Right cardiac atrium (tissue), 5 donors: ENCODE results near the gene C1QTNF1. TPM values are rescaled to one million over a fixed set of nuclear protein-coding genes. Genes with fewer than 3 reads are reported as not detected.
"Not testable (repeated sequence)": the region's sequence is repeated elsewhere in the genome, so short reads cannot be mapped to it uniquely, and the experiment has no call there.

Experiments used
- ATAC-seq, 2 donors: fragments of 200-7000 bp; cut with Tn5 transposase; one replicate each; pipeline versions ENCODE4 v1.8.0 to v1.9.1; 2020; ENCODE audit warnings: moderate library complexity in 2 of 2, mild to moderate bottlenecking in 1 of 2
- DNase-seq, 3 donors: peaks; one replicate each; pipeline ENCODE4 v3.0.0-alpha.2; 2020
- H3K27ac ChIP-seq: one replicate; pipeline ENCODE4 v1.5.1; 2013; ENCODE audit warnings: mild to moderate bottlenecking, low read length, control low read depth, moderate library complexity
- H3K27me3 ChIP-seq: one replicate; pipeline ENCODE4 v1.6.1; 2013; ENCODE audit not compliant: control insufficient read depth, insufficient read depth
- H3K4me1 ChIP-seq: one replicate; pipeline ENCODE4 v1.6.1; 2013; ENCODE audit warnings: low read length; ENCODE audit not compliant: control insufficient read depth, insufficient read depth
- H3K4me3 ChIP-seq: one replicate; pipeline ENCODE4 v1.5.1; 2013; ENCODE audit warnings: low read length, control low read depth
- H3K9me3 ChIP-seq: one replicate; pipeline ENCODE4 v1.6.1; 2013; ENCODE audit warnings: low read length; ENCODE audit not compliant: control insufficient read depth
- WGBS: extraction: QIAGEN DNeasy Blood & Tissue Kit; methylation state at CpG from one replicate; pipeline ENCODE4 v1.1.7; 2013; 5-methylcytosine and 5-hydroxymethylcytosine counted together
- intact Hi-C, 4 donors: fragments of 100-400 bp; cut with DNase I; formaldehyde crosslinking; loops; one replicate each; pipeline versions ENCODE4 v1.11.0 to v1.14.0; 2022 to 2023
- polyA plus RNA-seq: library from polyadenylated mRNA; stranded (reverse); fragments of 200-250 nt; gene quantifications from one replicate; pipeline ENCODE4 v1.2.3, GENCODE V29; 2013
- total RNA-seq, 4 donors: library from RNA; stranded (reverse); fragmentation: NEBNext Ultra II Directional; extraction: Animal tissue kit (Norgen Biotek cat#: 25700); gene quantifications; one replicate each; pipeline ENCODE4 v1.2.1, GENCODE V29; 2021
- donor health status: healthy with polysubstance abuse.
- donor health status: DM: no; HTN: yes; CAD: no.
- donor health status: DM: no; HTN: no; CAD: no.
- donor health status: DM: no; HTN: yes; CAD: no; lungs with severe emphysema.
- donor health status: DM: yes; HTN: yes; CAD: no.

The C1QTNF1 gene
- total and polyA plus RNA-seq, 5 donors, result 232 to 655 (median 286) TPM

DNA sequence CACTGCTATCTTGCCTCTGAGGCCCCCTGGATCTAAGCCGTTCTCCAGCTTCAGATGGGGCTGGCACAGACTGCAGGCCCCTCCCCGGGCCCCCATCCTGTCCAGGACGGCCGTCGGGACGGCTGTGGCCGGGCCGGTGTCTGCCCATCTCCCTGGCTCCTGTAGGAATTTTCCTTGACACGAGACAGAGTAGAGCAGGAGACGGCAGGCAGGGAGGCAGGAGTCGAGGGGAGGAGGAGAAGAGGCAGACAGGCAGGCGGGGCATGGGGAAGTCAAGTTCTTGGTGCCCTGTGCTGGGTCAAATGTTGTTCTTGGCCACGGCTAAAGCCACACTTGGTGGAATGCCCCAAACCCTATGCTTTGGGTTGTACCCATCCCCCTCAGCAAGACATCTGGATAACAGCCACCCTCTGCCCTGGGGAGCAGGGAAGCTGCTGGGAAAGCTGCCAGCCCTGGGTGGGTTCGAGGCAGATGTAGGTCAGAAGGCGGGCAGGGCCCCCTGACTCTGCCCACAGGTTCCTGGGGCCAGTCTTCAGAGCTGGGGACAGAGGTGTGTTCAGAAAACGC lies 4.0 kb downstream of the C1QTNF1 start:
- ATAC-seq, result peak; percentile 12 to 27
- peaks cover 14% of the 10 kb centered on the region for H3K4me1 ChIP-seq
- H3K27ac ChIP-seq, result peak overlapping the region; percentile 82
- no peaks in the 10 kb centered on the region for H3K27me3 ChIP-seq
- intact Hi-C loops, result no loop called here
- no peaks in the 10 kb centered on the region for H3K9me3 ChIP-seq
- peak; percentile 73 to 86 (median 82) for DNase-seq
- 21% methylated on average over 16 of the region's 16 CpGs for WGBS
- peak overlapping the region; percentile 52 for H3K4me3 ChIP-seq

DNA sequence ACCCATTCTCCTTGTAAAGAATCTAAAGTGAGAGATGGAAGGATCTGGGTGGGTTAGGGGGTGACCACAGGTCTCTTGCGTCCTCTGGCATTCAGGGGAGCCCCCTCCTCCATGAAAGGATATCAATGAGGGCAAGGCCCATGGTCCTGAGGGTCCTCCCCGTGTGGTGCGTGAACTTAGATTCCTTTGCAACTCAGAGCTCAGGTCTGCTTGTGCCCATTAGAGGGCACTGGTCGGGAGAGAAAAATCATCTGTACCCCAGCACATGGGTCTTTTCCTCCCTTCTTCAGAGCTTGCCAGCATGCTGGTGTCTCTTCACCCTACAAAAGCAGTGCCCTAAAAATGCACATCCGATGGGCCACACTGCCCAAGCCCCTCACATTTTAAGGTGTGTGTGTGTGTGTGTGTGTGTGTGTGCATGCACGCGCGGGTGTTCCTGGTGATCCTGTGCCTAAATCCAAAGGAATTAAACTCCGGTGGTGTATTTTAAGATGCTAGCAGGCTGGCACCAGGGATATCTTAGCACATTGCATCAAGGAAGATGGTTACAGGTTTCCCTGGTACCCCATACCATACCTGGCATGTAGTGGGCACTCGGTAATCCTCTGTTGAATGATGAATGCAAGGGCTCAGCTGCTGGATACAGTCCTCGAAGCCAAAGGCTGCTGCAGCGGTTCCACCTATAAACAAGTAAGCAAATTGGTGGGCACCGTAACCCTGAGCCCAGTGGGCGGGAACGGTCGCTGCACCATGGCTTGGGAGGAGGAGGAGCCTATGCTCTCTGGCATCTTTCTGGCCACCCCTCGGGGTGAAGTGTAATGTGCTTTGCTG lies 4.7 kb downstream of the C1QTNF1 start:
- H3K4me1 ChIP-seq, result peaks cover 17% of the 10 kb centered on the region
- no peak overlapping the region for H3K4me3 ChIP-seq
- H3K27me3 ChIP-seq, result no peaks in the 10 kb centered on the region
- H3K9me3 ChIP-seq, result no peaks in the 10 kb centered on the region
- peak overlapping the region; percentile 82 for H3K27ac ChIP-seq
- 84% methylated on average over 17 of the region's 17 CpGs for WGBS
- ATAC-seq (no peak), DNase-seq (peak; percentile 16 to 70 (median 57))
- intact Hi-C loops, result no loop called here

DNA sequence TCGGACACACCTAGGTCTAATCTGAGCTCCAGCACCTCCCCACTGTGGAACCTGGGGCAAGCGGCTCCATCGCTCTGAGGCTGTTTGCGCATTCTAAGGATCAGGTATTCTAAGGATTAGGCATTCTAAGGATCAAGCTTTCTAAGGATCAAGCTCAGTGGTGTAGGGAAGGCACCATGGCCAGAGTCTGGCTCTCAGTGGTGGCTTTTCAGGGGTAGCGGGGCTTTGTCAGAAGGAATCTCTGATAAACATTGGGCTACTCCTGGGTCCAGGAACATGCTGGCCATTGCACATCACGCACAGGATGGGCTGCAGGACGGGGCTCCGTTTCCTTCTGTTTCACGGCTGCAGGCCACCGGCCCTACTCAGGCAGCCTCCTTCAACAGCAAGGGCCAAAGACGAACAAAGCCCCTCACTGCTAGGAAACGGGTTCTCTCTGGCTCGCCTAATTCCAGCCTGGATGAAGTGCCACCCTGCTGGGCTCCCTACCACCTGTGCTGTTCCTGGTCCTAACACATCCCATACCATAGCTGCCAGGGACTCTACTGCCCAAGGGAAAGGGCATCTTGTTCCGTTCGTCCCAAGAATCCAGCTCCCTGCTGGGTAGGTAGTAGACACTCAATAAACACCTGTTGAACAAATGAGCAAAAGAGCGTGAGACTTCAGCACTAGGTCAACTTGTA lies 5.5 kb downstream of the C1QTNF1 start:
- no peak overlapping the region for H3K4me3 ChIP-seq
- DNase-seq (peak in 2 of 3 donors; percentile 15 to 39), ATAC-seq (no peak)
- H3K4me1 ChIP-seq, result peaks cover 20% of the 10 kb centered on the region
- WGBS, result 87% methylated on average over 16 of the region's 16 CpGs
- no peaks in the 10 kb centered on the region for H3K9me3 ChIP-seq
- intact Hi-C loops, result no loop called here
- H3K27me3 ChIP-seq, result no peaks in the 10 kb centered on the region
- H3K27ac ChIP-seq, result peak overlapping the region; percentile 25

DNA sequence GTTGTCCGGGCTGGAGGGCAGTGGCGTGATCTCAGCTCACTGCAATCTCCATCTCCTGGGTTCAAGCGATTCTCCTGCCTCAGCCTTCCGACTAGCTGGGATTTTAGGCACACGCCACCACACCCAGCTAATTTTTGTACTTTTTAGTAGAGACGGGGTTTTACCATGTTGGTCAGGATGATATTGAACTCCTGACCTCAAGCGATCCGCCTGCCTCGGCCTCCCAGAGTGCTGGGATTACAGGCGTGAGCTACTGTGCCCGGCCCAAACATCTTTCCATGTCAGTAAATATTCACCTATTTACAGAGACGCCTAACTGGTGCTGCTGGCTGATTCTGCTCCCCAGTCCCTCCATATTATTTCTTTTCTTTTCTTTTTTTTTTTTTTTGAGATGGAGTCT lies 6.7 kb downstream of the C1QTNF1 start:
- H3K27me3 ChIP-seq, H3K4me3 ChIP-seq, H3K27ac ChIP-seq, intact Hi-C loops, H3K9me3 ChIP-seq, ATAC-seq: not testable (repeated sequence)
- DNase-seq, result peak in 1 of 3 donors; percentile 18
- 95% methylated on average over 12 of the region's 12 CpGs for WGBS
- peaks cover 20% of the 10 kb centered on the region for H3K4me1 ChIP-seq

DNA sequence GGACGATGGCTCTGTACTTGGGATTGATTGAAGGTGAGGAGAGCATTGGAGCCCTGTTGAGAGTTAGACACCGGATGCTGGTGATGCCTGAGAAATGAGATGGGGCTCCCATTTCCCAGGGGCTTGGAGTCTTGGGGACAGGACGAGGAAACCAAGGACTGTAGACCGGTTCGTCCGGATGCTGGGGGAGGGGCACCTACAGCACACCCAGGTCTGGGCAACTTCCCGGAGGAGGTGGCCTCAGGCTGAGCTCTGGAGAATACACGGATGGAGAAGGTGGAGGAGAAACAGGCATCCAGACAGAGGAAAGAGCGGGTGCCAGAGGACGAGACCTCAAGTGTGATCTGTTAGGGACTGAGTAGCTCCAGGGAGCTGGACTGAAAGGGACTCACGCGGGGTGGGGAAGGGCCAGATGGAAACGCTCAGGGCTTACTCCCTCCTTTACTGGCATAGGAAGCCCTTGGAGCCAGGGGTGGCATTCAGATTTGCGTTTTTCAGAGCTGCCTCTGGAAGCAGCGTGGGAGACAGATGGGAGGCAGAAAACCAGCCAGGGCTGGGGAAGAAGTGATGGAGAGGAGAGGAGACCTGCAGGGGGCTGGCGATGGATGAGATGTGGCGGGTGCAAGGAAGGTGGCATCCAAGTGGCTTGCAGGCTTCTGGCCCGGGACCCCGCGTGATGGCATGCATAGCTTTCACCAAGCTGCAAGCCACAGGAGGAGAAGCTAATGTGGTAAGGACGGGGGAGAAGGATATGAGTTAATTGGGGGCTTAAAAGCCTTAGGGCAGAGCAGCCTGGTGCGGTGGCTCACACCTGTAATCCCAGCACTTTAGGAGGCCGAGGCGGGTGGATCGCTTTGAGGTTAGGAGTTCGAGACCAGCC lies 8.3 kb downstream of the C1QTNF1 start:
- DNase-seq (peak in 2 of 3 donors; percentile 39 to 54), ATAC-seq (no peak)
- WGBS, result 86% methylated on average over 26 of the region's 26 CpGs
- Histone ChIP-seq H3K9me3 (no peaks in the 10 kb centered on the region), H3K27ac (no peak overlapping the region), H3K4me3 (no peak overlapping the region), H3K4me1 (peaks cover 17% of the 10 kb centered on the region), H3K27me3 (no peaks in the 10 kb centered on the region)
- intact Hi-C loops, result no loop called here

DNA sequence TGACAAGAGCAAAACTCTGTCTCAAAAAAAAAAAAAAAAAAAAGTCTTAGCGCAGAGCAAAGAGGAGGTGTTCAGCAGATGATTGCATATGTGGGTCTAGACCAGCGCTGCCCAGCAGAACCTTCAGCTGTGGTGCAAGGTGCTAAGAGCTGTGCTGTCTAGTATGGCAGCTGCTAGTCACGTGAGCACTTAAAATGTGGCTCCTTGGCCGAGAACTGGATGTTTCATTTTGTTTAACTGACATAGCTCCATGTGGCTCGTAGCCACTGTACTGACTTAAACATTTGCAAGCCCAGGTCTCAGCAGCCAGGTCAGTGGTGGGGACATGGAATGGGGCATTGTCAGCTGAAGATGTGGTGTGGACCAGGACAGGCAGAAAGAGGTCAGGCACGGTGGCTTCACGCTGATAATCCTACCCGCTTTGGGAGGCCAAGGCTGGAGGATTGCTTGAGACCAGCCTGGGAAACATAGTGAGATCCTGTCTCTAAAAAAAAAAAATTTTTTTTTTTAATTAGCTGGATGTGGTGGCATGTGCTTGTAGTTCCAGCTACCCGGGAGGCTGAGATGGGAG lies 9.2 kb downstream of the C1QTNF1 start:
- intact Hi-C loops, result no loop called here
- 81% methylated on average over 9 of the region's 9 CpGs for WGBS
- Histone ChIP-seq H3K27me3 (no peaks in the 10 kb centered on the region), H3K27ac (no peak overlapping the region), H3K4me3 (no peak overlapping the region), H3K9me3 (no peaks in the 10 kb centered on the region), H3K4me1 (peaks cover 14% of the 10 kb centered on the region)
- ATAC-seq (no peak), DNase-seq (peak in 1 of 3 donors; percentile 47)

DNA sequence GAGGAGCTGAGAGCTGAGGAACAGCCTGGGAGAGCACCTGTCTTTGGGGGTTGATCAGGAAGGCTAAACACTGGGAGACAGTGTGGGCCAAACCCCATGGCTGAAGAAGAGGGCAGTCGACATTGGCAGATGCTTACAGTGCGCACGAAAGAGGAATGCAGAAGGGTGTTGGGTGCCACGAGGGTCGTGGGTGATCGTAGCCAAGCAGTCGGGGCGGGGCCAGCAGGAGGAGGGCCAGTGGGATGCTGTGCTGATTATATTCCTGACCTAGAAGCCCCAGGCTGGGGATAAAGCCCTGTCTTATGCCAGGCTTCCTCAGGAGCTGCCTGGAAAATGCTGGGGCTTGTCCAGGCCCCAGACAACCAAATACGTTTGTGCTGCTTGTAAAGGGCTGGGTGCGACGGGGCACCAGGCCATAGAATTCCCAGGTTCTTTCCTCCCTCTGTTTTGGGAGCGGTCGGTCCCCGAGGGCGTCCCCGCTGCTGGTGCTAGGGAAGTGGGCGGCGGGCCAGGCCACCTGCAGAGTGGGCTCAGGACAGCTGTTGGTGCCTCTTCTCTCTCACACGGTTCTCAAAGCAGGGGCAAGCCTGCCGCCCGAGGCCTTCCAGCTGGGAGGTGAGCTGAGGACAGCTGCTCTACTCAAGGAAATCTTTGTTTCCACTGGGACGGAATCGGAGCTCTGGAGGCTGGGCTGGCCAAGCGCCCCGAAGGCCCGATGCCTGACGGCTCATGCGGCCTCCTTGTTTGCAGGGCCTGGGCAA lies 10.0 kb downstream of the C1QTNF1 start:
- intact Hi-C loops, result no loop called here
- peaks cover 10% of the 10 kb centered on the region for H3K4me1 ChIP-seq
- ATAC-seq (peak; percentile 46 to 61), DNase-seq (peak; percentile 76 to 90 (median 90))
- WGBS, result 34% methylated on average over 28 of the region's 28 CpGs
- H3K9me3 ChIP-seq, result no peaks in the 10 kb centered on the region
- no peak overlapping the region for H3K4me3 ChIP-seq
- H3K27ac ChIP-seq, result peak overlapping the region; percentile 32
- H3K27me3 ChIP-seq, result no peaks in the 10 kb centered on the region

DNA sequence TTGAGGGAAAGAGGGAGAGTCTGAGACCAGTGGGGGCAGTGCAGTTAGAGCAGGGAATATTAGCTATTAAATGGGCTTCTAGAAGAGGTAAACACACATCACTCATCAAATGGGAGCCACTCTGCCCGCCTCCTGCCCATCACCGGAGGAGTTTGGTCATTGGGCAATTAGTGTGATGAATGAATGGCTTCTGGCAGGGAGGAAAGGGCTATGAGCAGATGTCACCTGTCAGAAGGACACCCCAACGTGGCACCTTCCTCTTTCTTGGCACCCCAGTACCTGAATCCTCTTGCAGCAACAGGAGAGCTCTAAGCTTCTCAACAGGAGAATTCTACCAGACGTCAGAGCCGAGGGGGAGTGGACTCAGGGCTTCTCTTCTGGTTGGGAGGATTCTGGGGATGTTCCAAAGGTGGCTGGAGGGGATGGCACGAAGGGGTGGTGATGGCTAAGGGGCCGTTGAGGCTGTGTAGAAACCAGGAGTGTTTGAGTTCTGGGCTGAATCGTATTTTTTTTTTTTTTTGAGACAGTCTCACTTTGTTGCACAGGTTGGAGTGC lies 11.0 kb downstream of the C1QTNF1 start:
- no peak overlapping the region for H3K27ac ChIP-seq
- 87% methylated on average over 8 of the region's 8 CpGs for WGBS
- intact Hi-C loops, result no loop called here

DNA sequence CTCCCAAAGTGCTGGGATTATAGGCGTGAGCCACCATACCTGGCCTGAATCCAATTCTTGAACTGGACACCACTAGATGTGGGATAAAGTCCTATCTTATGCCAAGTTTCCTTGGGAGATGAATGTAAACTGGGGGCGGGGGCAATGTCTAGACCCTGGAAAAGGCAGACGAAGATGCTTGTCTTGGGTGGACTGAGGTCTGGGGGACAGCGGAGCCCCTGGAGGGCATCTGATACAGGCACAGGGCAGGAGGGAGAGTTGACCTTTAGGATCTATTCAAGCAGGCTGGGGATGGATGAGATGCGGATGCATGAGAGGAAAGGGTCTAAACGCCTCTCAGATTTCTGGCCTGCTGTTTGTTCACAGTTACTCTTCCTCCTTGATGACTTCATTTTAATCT lies 11.7 kb downstream of the C1QTNF1 start:
- H3K4me3 ChIP-seq, result no peak overlapping the region
- peak in 1 of 3 donors; percentile 18 for DNase-seq
- peaks cover 8% of the 10 kb centered on the region for H3K4me1 ChIP-seq
- ATAC-seq, result no peak
- intact Hi-C loops, result no loop called here
- no peaks in the 10 kb centered on the region for H3K27me3 ChIP-seq
- no peak overlapping the region for H3K27ac ChIP-seq
- no peaks in the 10 kb centered on the region for H3K9me3 ChIP-seq
- 90% methylated on average over 6 of the region's 6 CpGs for WGBS

More for the DNA sequence above, 11.0 kb downstream of the C1QTNF1 start:
- H3K4me1 ChIP-seq, result peaks cover 8% of the 10 kb centered on the region
- H3K4me3 ChIP-seq, result no peak overlapping the region
- DNase-seq (no peak), ATAC-seq (no peak)
- H3K27me3 ChIP-seq, result no peaks in the 10 kb centered on the region
- no peaks in the 10 kb centered on the region for H3K9me3 ChIP-seq
